GM18511 (cell line): ENCODE data around the gene BCL2L2.
A peak's percentile ranks its signal among the peaks of the same experiment; 100 is the strongest.

Experiments used
- ATAC-seq: cut with Tn5 transposase; IDR thresholded peaks from one replicate; pipeline ENCODE4 v1.9.1; 2021; ENCODE audit warnings: mild to moderate bottlenecking, moderate library complexity; ENCODE audit not compliant: unreplicated experiment

Gene BCL2L2

DNA sequence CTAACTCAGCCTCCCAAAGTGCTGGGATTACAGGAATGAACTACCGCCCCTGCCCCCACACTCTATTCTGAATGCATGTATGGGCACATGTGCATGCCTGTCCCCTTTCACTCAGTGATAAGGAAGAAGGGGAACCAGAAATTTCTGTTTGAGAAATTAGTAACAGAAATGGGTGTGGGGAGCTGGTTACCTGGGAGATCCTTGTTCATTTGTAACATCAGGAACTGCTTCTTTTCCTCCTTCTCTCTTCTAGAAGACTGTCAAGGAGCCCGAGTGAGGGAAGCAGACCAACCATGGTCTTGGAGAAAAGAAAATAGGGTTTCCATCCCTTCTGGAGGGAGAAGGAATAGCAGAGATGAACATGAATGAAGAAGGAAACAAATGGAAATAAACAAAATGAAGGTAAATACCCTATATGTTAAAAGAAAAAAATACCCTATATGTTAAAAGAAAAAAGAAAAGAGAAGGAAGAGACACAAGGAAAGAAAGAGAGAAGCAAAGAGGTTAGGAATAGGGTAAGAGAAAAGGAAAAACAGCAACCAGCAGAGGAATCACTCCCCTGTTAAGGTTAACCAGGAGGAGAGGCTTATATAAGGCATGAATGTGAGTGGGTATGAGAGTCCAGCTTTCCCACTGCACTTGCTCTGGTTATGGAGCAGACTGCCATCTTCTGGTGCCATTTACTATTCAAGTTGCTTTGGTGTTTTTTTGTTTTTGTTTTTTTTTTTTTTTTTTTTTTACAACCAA is 7.2 kb upstream of the BCL2L2 start:
- ATAC-seq: no peak

DNA sequence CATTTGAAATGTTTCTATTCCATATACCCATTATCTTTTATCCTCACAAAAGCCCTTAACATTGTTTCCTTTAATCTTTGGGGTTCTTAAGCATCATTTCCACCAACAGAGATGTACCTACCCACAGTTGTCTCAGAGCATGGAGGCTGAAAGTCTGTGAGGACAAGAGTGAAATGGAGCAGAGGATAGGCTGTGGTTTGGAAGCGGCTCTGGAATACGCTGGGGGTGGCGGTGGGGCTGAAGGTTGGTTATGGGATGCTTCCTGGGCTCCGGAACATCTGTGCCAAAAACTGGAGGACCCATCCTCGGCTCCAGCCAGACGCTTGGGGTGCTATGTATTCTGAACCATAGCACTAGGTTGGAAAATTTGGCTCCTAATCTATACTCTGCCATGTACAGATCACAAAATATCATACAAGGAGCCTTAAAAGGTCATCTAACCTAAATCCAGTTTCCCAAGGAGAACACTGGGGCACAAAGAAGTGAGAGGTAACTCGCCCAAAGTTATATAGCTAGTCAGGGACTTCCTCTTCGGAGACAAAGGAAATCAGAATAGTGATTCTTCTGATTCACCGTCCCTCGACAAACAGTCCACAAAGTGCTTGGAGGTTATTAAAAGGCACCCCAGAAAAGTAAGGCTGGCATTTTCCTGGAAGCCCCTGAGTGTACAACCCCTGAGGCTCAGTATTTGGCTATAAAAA is 6.5 kb upstream of the BCL2L2 start:
- no peak for ATAC-seq

GRCh38 chr14:23300687-23301223 is 5.9 kb upstream of the BCL2L2 start:
- no peak for ATAC-seq

- peak; percentile 81 for ATAC-seq
These were observed 5.2 kb upstream of the BCL2L2 start for GRCh38 chr14:23301288-23301968.

GRCh38 chr14:23301969-23302289 is 4.7 kb upstream of the BCL2L2 start:
- peak; percentile 17 for ATAC-seq

- peak; percentile 46 for ATAC-seq
These were observed 4.1 kb upstream of the BCL2L2 start, which contains the start of gene PPP1R3E for GRCh38 chr14:23302290-23303225. Gene PPP1R3E, minus strand, starts transcription at chr14:23302859. Its CDS starts 283 bp downstream, at chr14:23302576.

GRCh38 chr14:23307146-23307530 is 505 bp downstream of the BCL2L2 start:
- ATAC-seq: no peak

- no peak for ATAC-seq
These were observed 1.3 kb downstream of the BCL2L2 start for GRCh38 chr14:23307687-23308644.

DNA sequence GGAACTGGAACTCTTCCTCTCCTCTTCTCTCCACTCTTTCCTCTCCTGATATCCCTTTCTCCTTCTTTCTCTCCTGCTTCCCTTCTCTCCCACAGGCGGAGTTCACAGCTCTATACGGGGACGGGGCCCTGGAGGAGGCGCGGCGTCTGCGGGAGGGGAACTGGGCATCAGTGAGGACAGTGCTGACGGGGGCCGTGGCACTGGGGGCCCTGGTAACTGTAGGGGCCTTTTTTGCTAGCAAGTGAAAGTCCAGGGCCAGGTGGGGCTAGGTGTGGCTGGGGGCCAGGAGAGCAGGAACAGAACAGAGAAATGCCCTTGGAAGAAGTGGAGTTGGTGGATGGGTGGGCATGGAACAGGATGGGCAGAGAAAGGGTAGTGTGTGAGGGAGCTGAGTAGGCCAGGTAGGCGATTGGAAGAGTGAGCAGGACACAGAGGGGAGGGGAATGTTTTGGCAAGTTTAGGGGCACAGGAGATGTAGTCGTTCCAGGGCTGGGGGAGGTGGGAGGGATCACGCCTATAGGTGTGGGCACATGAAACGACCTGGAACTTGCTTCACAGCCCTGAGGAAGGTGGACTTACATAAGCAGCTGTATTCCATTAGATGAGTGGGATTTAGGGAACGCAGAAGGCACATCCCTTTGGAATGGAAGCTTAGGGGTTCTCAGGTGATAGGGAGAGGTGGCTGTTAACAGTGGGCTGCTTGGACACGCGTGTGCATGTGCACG is 2.2 kb downstream of the BCL2L2 start:
- no peak for ATAC-seq

GRCh38 chr14:23310546-23310945 is 3.9 kb downstream of the BCL2L2 start:
- ATAC-seq: no peak

DNA sequence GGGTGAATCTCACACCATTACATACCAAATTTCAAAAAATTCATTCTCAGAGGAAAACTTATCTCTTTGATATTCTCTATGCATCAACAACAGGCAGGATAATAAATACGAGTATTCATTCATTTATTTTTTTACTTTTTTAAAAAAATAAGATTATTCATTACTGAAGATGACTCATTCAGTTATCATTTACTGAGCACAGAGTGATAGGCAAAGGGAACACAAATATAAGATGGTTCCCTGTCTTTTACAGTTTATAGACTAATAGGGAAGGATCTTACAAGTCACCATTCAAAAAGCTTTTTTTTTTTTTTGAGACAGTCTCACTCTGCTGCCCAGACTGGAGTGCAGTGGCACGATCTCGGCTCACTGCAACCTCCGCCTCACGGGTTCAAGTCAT is 9.7 kb downstream of the BCL2L2 start:
- no peak for ATAC-seq

GRCh38 chr14:23319746-23320583 is 13.3 kb downstream of the BCL2L2 start:
- no peak for ATAC-seq

DNA sequence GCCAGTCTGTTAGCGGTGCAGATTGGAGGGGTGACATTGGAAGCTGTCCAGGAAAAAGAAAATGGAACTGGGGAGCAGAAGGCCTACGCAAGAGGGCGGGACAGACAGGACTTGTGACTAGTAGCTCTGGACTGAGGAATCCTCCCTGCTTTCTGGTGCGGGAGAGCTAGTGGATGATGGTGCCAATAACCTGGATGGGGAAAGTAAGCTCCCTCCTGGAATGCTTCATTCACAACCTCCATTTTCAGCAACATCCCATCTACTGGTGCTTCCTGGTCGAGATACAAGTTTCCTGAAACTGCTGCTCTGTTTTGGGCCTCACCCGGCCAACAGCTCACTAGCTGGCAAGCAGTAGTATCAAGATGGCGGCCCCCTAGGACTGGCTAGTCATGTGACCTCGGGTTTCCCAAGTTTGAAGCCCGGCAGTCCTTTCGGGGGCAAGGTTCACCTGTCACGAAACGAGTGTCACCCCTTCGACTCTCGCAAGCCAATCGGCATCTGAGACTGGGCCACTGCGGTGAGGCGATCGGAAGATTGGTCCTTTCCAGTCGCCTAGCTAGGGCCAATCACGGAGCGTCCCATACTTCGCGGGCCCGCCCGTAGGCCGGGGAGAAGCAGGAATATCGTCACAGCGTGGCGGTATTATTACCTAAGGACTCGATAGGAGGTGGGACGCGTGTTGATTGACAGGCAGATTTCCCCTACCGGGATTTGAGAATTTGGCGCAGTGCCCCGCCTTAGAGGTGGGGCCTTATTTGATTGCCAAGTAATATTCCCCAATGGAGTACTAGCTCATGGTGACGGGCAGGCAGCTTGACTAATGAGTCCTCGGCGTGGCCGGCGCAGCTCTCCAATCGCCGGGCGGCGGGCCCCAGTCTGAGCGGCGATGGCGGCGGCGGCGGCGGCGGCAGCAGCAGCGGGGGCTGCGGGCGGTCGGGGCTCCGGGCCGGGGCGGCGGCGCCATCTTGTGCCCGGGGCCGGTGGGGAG is 14.2 kb downstream of the BCL2L2 start, which contains the start of gene PABPN1:
TSS of gene PABPN1 (plus strand) at position 874 of the 988 bp plus-strand sequence. CDS start at position 887, 13 bp downstream.
- peak; percentile 88 for ATAC-seq

GRCh38 chr14:23321572-23322547 is 15.2 kb downstream of the BCL2L2 start:
- ATAC-seq: peak; percentile 23
